ENCODE measurements around the gene CDKL1.
"Not testable (repeated sequence)": the region's sequence is repeated elsewhere in the genome, so short reads cannot be mapped to it uniquely, and the experiment has no call there.

Gene CDKL1

DNA sequence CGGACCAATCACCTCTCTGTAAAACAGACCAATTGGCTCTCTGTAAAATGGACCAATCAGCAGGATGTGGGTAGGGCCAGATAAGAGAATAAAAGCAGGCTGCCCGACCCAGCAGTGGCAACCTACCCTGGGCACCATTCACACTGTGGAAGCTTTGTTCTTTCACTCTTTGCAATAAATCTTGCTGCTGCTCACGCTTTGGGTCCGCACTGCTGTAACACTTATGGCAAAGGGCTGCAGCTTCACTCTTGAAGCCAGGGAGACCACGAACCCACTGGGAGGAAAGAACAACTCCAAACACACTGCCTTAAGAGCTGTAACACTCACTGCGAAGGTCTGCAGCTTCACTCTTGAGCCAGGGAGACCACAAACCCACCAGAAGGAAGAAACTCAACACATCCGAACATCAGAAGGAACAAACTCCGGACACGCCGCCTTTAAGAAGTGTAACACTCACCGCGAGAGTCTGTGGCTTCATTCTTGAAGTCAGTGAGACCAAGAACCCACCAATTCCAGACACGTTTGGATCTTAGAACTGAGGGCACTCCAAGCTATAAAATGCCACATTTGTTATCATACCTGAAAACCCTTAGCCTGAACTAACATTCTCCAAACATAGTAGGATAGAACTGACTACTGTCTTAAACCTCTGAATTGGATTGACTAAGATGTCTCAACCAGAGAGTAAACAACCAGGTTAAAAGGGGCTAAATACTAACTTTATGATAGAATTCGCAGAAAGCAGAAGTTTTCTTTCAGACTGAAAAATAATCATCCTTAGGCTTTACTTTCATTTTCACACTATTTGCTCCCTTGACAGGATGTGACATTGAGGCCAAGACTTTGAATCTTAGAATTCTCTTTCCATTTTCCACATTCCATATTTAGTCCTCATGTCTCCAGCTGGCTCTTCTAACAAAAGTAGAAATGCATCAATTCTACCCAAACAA is 33.6 kb downstream of the CDKL1 start:
- no peak overlapping the region for H3K4me3 ChIP-seq (ENCODE audit: low read length)
- no peaks in the 10 kb centered on the region for H3K9me3 ChIP-seq (ENCODE audit: control insufficient read depth, low read length)
- peaks cover 36% of the 10 kb centered on the region for H3K4me1 ChIP-seq (ENCODE audit: control insufficient read depth, insufficient read depth, low read length)
- H3K27me3 ChIP-seq (ENCODE audit: control insufficient read depth, insufficient read depth, low read length) = no peaks in the 10 kb centered on the region
- no peak overlapping the region for H3K9ac ChIP-seq (ENCODE audit: low read length)
- no peaks in the 10 kb centered on the region for H3K36me3 ChIP-seq (ENCODE audit: control insufficient read depth, insufficient read depth, low read length)

- H3K4me3 ChIP-seq (ENCODE audit: low read length); H3K36me3 ChIP-seq (ENCODE audit: control insufficient read depth, insufficient read depth, low read length); H3K27me3 ChIP-seq (ENCODE audit: control insufficient read depth, insufficient read depth, low read length); H3K9ac ChIP-seq (ENCODE audit: low read length); H3K9me3 ChIP-seq (ENCODE audit: control insufficient read depth, low read length): not testable (repeated sequence)
- peaks cover 32% of the 10 kb centered on the region for H3K4me1 ChIP-seq (ENCODE audit: control insufficient read depth, insufficient read depth, low read length)
Measured at GRCh38 chr14:50361473-50362403, 34.9 kb downstream of the CDKL1 start.

DNA sequence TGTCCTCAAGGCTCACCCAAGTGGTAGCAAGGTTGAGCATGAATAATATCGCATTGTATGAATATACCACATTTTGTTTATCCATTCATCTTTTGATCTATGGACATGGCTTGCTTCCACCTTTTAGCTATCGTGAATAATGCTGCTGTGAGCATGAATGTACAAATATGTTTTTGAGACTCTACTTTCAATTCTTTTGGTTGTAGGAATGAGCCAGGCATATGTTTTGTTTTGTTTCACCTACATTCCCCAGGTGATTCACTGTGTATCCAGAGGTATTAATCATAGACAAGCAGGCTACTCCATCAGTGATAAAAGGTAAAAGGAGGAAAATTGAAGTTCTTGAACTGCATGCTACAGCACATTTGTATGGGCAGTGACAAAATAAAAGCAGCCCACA is 35.8 kb downstream of the CDKL1 start:
- Histone ChIP-seq H3K9ac (ENCODE audit: low read length) (no peak overlapping the region), H3K36me3 (ENCODE audit: control insufficient read depth, insufficient read depth, low read length) (no peaks in the 10 kb centered on the region), H3K4me3 (ENCODE audit: low read length) (no peak overlapping the region), H3K9me3 (ENCODE audit: control insufficient read depth, low read length) (no peaks in the 10 kb centered on the region), H3K27me3 (ENCODE audit: control insufficient read depth, insufficient read depth, low read length) (no peaks in the 10 kb centered on the region), H3K4me1 (ENCODE audit: control insufficient read depth, insufficient read depth, low read length) (peaks cover 23% of the 10 kb centered on the region)

GRCh38 chr14:50360093-50360492 is 36.6 kb downstream of the CDKL1 start:
- Histone ChIP-seq H3K36me3 (ENCODE audit: control insufficient read depth, insufficient read depth, low read length) (no peaks in the 10 kb centered on the region), H3K9ac (ENCODE audit: low read length) (no peak overlapping the region)

DNA sequence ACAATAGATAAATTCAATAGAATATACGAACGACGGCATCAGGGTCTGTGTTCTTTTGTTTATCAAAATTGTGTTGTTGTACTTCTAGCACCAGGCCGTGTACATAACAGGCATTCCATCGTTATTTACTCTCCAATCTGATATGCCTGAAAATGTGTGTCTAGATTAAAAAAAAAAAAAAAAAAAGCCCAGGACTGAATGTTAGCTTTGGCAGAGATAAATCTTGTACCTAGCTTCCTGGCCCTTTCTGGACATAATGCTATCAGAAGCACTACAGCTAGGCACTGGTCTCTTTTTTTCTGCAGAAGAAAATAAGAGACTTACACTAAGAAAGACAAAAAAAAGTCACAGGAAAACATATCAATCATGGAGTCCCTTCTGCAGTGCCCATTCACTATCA is 37.0 kb downstream of the CDKL1 start:
- Histone ChIP-seq H3K9ac (ENCODE audit: low read length) (no peak overlapping the region), H3K36me3 (ENCODE audit: control insufficient read depth, insufficient read depth, low read length) (no peaks in the 10 kb centered on the region), H3K27me3 (ENCODE audit: control insufficient read depth, insufficient read depth, low read length) (no peaks in the 10 kb centered on the region), H3K4me3 (ENCODE audit: low read length) (no peak overlapping the region), H3K9me3 (ENCODE audit: control insufficient read depth, low read length) (no peaks in the 10 kb centered on the region), H3K4me1 (ENCODE audit: control insufficient read depth, insufficient read depth, low read length) (peaks cover 17% of the 10 kb centered on the region)

More at GRCh38 chr14:50360093-50360492, 36.6 kb downstream of the CDKL1 start:
- H3K27me3 ChIP-seq (ENCODE audit: control insufficient read depth, insufficient read depth, low read length) = no peaks in the 10 kb centered on the region
- H3K4me1 ChIP-seq (ENCODE audit: control insufficient read depth, insufficient read depth, low read length) = peaks cover 19% of the 10 kb centered on the region
- no peak overlapping the region for H3K4me3 ChIP-seq (ENCODE audit: low read length)
- H3K9me3 ChIP-seq (ENCODE audit: control insufficient read depth, low read length) = no peaks in the 10 kb centered on the region

GRCh38 chr14:50357753-50358395 is 38.8 kb downstream of the CDKL1 start:
- no peaks in the 10 kb centered on the region for H3K9me3 ChIP-seq (ENCODE audit: control insufficient read depth, low read length)
- no peaks in the 10 kb centered on the region for H3K27me3 ChIP-seq (ENCODE audit: control insufficient read depth, insufficient read depth, low read length)
- H3K4me3 ChIP-seq (ENCODE audit: low read length) = no peak overlapping the region
- H3K9ac ChIP-seq (ENCODE audit: low read length) = no peak overlapping the region
- no peaks in the 10 kb centered on the region for H3K36me3 ChIP-seq (ENCODE audit: control insufficient read depth, insufficient read depth, low read length)
- H3K4me1 ChIP-seq (ENCODE audit: control insufficient read depth, insufficient read depth, low read length) = peaks cover under 1% of the 10 kb centered on the region

DNA sequence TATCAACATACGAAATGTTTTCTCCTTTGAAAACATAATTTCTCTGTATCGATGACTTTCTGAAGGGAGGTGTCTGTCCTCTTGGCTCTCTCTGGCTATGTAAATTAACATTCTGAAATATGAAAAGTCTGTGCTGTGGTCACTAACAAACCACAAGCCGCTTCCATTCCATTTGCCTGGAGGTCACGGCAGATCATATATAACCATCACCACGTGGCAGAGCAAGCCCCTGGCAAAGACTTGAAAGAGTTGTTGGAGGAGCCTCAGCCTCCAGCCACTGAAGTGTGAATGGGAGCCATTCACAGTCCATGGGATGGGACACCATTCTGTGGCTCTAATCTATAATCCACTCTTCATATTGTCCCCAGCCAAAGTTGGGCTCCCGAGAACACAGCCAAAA is 39.6 kb downstream of the CDKL1 start:
- Histone ChIP-seq H3K27me3 (ENCODE audit: control insufficient read depth, insufficient read depth, low read length) (no peaks in the 10 kb centered on the region), H3K36me3 (ENCODE audit: control insufficient read depth, insufficient read depth, low read length) (no peaks in the 10 kb centered on the region), H3K9ac (ENCODE audit: low read length) (no peak overlapping the region), H3K4me1 (ENCODE audit: control insufficient read depth, insufficient read depth, low read length) (no peaks in the 10 kb centered on the region), H3K4me3 (ENCODE audit: low read length) (no peak overlapping the region), H3K9me3 (ENCODE audit: control insufficient read depth, low read length) (no peaks in the 10 kb centered on the region)

- H3K27me3 ChIP-seq (ENCODE audit: control insufficient read depth, insufficient read depth, low read length); H3K4me3 ChIP-seq (ENCODE audit: low read length); H3K36me3 ChIP-seq (ENCODE audit: control insufficient read depth, insufficient read depth, low read length); H3K9me3 ChIP-seq (ENCODE audit: control insufficient read depth, low read length); H3K4me1 ChIP-seq (ENCODE audit: control insufficient read depth, insufficient read depth, low read length); H3K9ac ChIP-seq (ENCODE audit: low read length): not testable (repeated sequence)
Measured at GRCh38 chr14:50356283-50356682, 40.4 kb downstream of the CDKL1 start.

DNA sequence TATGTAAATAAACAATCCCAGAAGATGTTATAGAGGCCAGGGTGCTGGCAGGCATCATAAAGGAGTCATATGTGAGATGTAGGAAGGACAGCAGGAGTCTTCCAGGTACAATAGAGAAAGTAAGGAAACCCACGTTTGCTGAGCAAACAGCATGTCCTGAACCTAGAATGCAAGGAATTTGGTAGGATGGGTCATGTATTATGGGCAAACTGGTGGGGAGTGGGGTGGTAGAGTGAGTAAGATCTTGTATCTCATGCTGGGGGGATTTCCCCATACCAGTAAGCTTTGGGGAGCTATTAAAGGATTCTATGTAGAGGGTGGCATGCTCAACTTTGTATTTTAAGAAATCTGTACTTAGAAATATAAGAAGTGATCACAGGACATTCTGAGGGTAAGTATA is 41.0 kb downstream of the CDKL1 start:
- Histone ChIP-seq H3K4me1 (ENCODE audit: control insufficient read depth, insufficient read depth, low read length) (no peaks in the 10 kb centered on the region), H3K36me3 (ENCODE audit: control insufficient read depth, insufficient read depth, low read length) (no peaks in the 10 kb centered on the region), H3K4me3 (ENCODE audit: low read length) (no peak overlapping the region), H3K27me3 (ENCODE audit: control insufficient read depth, insufficient read depth, low read length) (no peaks in the 10 kb centered on the region), H3K9me3 (ENCODE audit: control insufficient read depth, low read length) (no peaks in the 10 kb centered on the region), H3K9ac (ENCODE audit: low read length) (no peak overlapping the region)

DNA sequence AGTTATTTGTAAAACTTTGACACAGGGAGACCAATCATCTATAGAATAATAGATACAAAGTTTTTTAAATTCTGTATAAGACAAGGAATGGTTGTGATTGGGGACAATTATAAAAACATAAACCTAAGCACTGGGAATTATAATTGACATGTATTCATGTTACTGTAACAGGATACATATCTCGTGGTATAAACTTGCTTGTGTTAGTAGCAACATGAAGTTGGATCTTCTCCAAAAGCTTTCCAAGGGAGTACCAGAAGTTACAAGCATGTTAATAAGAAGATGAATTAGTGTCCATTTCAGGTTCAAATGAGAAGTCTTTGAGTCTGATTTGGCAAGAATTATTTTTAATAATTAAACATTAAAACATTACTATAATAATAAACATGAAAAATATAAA is 42.2 kb downstream of the CDKL1 start:
- no peaks in the 10 kb centered on the region for H3K9me3 ChIP-seq (ENCODE audit: control insufficient read depth, low read length)
- H3K27me3 ChIP-seq (ENCODE audit: control insufficient read depth, insufficient read depth, low read length) = no peaks in the 10 kb centered on the region
- H3K36me3 ChIP-seq (ENCODE audit: control insufficient read depth, insufficient read depth, low read length) = no peaks in the 10 kb centered on the region
- no peak overlapping the region for H3K9ac ChIP-seq (ENCODE audit: low read length)
- H3K4me3 ChIP-seq (ENCODE audit: low read length) = no peak overlapping the region
- H3K4me1 ChIP-seq (ENCODE audit: control insufficient read depth, insufficient read depth, low read length) = no peaks in the 10 kb centered on the region

GRCh38 chr14:50353126-50353525 is 43.6 kb downstream of the CDKL1 start:
- no peaks in the 10 kb centered on the region for H3K4me1 ChIP-seq (ENCODE audit: control insufficient read depth, insufficient read depth, low read length)
- H3K36me3 ChIP-seq (ENCODE audit: control insufficient read depth, insufficient read depth, low read length) = no peaks in the 10 kb centered on the region
- no peaks in the 10 kb centered on the region for H3K9me3 ChIP-seq (ENCODE audit: control insufficient read depth, low read length)
- H3K4me3 ChIP-seq (ENCODE audit: low read length) = no peak overlapping the region
- H3K9ac ChIP-seq (ENCODE audit: low read length) = no peak overlapping the region
- no peaks in the 10 kb centered on the region for H3K27me3 ChIP-seq (ENCODE audit: control insufficient read depth, insufficient read depth, low read length)

DNA sequence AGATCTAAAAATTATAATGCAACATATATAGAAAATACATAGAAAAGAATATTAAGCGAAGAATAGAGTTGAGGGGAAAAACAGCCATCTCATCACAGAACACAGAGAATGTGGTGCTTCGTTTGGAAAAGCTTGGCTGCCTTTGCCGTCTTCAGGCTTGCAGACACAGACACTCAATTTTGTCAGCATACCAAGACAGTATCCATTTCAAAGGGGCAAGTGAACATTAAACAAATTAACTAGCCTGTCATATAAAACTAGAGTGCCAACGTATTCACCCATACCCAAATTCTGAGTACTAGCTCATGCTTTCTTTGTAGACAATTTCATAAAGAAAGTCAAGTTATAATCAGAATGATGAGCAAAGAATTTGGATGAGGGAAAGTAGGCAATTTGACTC is 44.1 kb downstream of the CDKL1 start:
- Histone ChIP-seq H3K27me3 (ENCODE audit: control insufficient read depth, insufficient read depth, low read length) (no peaks in the 10 kb centered on the region), H3K4me3 (ENCODE audit: low read length) (no peak overlapping the region), H3K9ac (ENCODE audit: low read length) (no peak overlapping the region), H3K9me3 (ENCODE audit: control insufficient read depth, low read length) (no peaks in the 10 kb centered on the region), H3K4me1 (ENCODE audit: control insufficient read depth, insufficient read depth, low read length) (peaks cover 2% of the 10 kb centered on the region), H3K36me3 (ENCODE audit: control insufficient read depth, insufficient read depth, low read length) (no peaks in the 10 kb centered on the region)
